ENCODE results near the gene SGSM2. TPM values are rescaled to one million over a fixed set of nuclear protein-coding genes. Genes with fewer than 3 reads are reported as not detected.

The SGSM2 gene
- total RNA-seq, 1 donor from 2014 or later, result 69.8 TPM

DNA sequence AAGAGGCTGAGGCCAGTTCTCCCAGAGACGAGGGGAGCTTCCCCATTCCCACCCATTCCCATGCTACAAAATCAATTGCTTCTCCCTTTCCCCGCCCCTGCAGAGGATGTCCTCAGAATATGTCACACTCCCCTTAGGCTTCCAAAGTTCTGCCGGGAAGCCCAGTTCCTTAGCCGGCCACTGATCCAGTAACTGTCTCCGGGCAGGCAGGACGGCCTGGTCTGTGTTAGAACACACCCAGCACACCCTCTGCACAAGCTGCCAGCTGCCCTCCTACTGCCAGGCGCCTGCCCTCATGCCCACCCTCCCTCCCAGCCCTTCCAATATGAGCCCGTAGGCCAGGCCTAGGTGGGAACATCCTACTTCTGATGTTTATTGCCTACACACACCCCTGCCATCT lies 31.1 kb downstream of the SGSM2 start:
- DNase-seq (ENCODE audit: low spot score), result no peak

GRCh38 chr17:2369039-2369438 lies 31.7 kb downstream of the SGSM2 start:
- DNase-seq (ENCODE audit: low spot score), result no peak

- no peak for DNase-seq (ENCODE audit: low spot score)
These were observed 32.4 kb downstream of the SGSM2 start for GRCh38 chr17:2369551-2370210.

DNA sequence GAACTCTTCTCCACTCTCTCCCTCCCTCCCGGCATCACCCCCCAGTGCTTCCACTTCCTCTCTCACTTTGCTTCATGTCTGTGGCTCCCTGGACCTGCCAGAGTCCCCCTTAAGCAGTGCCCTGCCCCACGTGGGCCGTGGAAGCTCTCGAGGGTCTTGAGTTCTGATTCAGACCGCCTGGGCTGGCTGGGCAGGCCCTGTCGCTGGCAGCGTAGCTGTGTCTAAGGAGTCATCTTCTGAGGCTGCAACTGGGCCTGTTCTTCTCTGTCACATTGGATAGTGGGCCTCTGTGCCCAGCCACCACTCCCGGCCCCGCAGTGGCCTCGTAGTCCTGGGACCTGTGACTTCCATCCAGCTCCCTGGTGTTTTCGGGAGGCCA lies 32.9 kb downstream of the SGSM2 start:
- DNase-seq (ENCODE audit: low spot score), result no peak

GRCh38 chr17:2371183-2372130 lies 34.2 kb downstream of the SGSM2 start:
- DNase-seq (ENCODE audit: low spot score), result no peak

- DNase-seq (ENCODE audit: low spot score), result no peak
These were observed 34.9 kb downstream of the SGSM2 start for GRCh38 chr17:2372180-2372579.

GRCh38 chr17:2372681-2373080 lies 35.4 kb downstream of the SGSM2 start:
- DNase-seq (ENCODE audit: low spot score), result no peak

- no peak for DNase-seq (ENCODE audit: low spot score)
These were observed 35.9 kb downstream of the SGSM2 start for GRCh38 chr17:2373179-2373578.

DNA sequence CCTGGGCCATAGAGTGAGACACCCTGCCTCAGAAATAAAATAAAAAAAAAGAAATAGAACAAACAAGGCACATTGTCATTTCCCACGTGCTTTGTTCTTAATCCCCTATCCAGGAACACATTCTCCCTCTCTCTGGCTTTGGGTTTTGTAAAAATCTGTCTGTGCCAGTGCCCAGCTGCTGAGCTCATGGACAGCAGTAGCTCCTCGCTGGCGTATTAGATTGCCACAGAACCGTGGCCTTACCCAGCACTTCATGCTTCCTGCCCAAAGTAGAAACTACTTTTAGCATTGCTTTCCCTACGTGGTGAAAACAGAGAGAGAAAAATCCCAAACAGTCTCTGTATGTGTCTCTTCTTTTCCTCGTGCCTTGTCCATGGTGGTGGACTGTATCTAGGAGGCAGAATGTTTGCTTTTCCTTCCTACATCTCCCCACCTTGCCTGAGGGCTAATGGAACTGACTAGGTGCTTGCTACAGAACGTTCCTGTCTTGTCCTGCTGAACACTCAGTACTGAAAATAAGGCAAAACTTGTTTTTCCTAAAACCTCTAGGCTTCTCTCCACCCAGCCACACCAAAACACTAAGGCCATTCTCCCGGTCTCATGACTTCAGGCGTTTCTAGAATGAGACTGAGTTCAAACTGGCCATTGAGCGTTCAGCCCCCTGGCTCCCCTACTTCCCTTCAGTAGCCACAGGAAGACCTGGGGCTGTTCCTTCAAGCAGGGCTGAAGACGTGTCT lies 37.4 kb downstream of the SGSM2 start:
- DNase-seq (ENCODE audit: low spot score), result no peak

DNA sequence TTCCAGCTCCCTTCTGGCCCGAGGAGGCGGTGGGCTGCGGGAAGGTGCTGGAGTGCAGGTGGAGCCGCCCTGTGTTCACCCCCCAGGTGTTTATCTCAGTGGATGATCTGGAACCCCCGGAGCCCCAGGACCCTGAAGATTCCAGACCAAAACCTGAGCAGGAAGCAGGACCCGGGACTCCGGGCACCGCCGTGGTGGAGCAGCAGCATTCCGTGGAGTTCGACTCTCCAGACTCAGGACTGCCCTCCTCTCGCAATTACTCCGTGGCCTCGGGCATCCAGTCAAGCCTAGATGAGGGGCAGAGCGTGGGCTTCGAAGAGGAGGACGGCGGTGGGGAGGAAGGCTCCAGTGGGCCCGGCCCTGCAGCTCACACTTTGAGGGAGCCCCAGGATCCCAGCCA lies 38.1 kb downstream of the SGSM2 start:
- no peak for DNase-seq (ENCODE audit: low spot score)

- DNase-seq (ENCODE audit: low spot score), result no peak
These were observed 38.8 kb downstream of the SGSM2 start for GRCh38 chr17:2376107-2376506.

- DNase-seq (ENCODE audit: low spot score), result no peak
These were observed 40.4 kb downstream of the SGSM2 start for GRCh38 chr17:2377659-2378058.

- no peak for DNase-seq (ENCODE audit: low spot score)
These were observed 41.6 kb downstream of the SGSM2 start for GRCh38 chr17:2378905-2379304.

- no peak for DNase-seq (ENCODE audit: low spot score)
These were observed 42.4 kb downstream of the SGSM2 start for GRCh38 chr17:2379489-2380225.

DNA sequence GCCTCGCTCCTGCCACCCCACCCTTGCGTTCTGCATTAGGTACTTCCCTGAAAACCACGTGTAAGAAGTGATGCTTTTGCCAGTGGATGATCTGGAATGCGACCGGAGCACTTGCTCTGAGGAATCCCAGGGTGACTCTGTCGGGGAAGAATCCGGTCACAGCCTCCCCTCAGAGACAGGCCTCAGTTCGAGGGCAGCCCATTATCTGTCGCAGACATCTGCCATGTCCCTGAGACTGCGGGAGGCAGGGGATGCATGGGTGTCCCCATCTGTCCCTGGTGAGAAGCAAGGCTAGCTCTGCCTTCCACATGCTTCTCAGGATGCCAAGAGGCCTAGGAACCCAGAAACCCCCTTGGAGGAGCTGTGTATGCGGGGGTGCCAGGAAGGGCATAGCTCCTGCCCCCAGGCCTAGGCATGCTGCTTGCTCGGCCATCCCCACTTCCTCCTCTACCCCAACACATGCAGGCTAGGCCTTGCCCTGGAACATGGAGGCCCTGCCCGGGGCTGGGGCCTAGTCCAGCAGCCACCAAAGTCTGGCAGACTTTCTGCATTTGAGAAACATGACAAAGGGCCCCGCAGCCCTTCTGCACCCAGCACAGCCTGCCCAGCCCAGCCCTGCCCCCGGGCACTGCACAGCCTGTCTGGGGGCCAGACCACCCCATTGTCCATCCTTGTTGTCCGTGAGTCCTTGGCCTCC lies 43.1 kb downstream of the SGSM2 start:
- no peak for DNase-seq (ENCODE audit: low spot score)

DNA sequence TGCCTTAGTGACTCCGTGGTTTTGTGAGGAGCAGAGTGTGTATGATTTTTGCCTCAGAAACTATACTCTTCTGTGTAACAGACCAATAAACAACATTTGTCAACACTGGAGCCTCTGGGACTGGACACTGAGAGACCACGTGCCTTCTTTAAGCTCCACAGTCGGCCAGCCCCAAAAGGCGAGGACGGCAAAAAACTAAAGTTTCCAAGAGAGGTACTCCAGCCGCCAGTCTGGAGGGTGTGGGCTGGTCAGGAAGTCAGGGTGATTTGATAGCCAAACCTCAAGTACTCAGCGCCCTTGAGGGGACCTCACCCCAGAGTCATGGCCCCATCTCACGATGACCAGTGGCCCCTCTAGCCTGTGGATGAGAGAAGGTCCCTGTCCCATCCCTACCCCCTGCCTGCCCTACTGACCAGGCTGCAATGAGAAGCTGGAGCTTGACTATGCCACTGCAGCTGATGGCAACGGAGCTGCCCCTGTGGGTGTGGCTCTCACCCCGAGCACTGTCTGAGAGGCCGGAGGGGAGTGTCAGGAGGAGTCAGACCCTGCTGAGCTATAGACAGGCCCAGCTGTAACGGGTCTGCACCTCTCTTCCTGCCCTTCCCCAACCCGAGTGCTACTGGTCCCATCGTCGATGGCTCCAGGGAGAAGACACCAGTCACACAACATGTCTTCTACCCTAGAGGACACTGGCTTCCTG lies 43.8 kb downstream of the SGSM2 start:
- no peak for DNase-seq (ENCODE audit: low spot score)

DNA sequence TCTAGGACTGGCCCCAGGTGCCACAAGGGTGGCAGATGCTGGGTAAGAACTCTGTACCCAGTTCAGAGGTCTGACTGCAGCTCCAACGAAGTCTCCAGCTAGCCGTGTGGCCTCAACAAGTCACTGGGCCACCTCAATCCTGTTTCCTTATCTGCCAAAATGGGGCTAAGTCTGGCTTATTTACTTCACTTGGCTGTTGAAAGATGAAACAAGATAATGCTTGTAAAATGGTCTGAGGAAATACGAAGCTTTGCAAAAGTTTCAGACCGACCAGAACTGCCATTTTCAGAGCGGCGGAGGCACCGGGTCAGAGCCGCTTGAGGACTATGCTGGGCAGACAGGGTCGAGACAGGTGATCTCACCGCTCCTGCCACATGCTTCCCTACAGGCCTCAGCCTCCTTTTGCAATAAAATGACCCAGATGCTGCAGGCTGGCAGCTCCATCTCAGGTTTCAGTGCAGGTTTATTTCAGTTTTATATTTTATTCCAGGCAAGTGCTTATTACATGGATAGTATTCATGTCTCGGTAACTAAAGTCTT lies 46.4 kb downstream of the SGSM2 start:
- no peak for DNase-seq (ENCODE audit: low spot score)

DNA sequence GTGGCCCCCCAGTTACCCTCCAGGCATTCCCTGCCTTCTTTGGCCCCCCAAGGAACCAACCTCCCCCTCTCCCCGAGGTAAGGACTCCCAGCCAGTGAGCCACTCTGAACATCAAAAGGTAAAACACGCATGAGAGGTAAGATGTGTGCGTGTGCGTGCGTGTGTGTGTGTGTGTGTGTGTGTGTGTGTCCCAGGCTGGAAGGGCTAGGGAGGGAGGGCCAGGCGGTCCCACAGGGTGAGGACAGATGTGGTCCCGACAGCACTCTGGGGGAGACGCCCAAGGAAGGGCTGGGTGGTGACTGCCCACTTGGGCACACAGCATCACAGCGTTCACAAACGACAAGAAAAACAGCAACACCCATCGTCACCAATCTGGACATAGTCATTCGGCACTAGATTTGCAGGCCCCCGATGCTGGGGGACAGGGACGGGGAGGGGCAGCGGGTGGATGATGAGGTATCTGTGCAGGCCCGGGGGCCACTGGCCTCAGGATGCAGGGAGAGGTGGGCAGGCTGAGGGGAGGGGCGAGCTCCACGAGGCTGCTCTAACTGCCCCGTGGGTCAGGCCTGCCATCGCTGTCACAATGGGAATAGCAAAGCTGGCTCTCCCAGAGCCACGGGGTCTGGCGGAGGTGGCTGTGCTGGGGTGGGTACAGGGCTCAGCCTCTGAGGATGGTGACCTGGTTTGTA lies 47.3 kb downstream of the SGSM2 start:
- DNase-seq (ENCODE audit: low spot score), result no peak
